NCI-H2029 treated with DMSO at 0.1 percent for 48 hours (cell line): ENCODE measurements around the gene TUBD1.

ENCODE experiments used
- DNase-seq: peaks from one replicate; lab custom pipeline; 2025; lab: John Stamatoyannopoulos, UW

Gene TUBD1

DNA sequence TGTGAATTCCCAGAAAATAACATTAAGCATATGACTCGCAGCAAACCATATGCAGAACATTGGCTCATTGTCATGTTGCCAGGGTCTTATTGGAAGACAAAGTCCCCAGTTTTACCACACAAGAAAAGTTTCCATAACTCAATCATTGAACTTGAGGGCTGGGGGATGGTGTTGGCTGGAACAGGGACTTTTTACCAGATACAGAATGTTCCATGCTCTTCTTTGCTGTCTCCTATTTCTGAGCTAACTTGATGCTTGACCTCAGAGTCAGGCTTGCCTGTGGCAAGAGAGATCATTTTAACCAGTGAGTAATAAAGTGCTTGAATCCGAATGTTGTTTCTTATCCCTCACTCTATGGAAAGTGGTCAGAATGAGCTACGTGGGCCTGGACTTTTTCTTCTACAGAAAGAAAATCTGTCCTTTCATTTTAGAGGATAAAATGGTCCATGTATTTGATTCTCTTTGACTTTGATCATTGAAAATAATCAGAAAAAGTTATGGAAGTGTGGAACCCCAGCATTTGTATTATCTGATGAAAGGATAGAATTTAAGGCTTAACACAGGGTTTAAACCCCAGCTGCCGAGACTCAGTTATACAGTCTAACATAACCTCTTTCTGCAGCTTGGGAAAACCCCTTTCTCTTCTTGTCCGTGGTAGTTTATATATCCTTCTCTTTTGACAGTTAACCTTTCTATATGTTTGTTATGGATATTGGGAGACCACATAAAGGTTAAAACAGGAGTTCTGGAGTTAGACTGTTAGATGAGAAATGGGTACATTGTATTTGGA is 67.0 kb downstream of the TUBD1 start:
- DNase-seq: no peak

DNA sequence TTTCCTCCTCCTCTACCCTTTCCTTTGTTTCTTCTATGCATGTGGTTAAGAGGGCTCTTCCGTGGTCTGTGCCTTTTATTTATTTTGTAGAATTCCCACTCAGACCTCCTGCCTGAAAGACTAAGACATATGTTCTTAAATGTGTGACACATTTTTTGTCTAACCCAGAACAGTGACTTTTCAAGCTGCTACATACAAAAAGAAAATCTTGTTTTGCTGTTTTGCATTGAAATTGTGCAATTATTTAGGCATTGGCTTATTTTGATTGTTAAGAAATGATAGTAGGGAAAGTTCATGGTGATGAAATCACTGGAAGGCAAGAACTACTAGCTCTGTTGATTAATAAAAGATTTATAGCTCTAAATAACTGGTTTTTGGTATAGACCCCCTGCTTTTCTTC is 76.8 kb downstream of the TUBD1 start:
- no peak for DNase-seq

DNA sequence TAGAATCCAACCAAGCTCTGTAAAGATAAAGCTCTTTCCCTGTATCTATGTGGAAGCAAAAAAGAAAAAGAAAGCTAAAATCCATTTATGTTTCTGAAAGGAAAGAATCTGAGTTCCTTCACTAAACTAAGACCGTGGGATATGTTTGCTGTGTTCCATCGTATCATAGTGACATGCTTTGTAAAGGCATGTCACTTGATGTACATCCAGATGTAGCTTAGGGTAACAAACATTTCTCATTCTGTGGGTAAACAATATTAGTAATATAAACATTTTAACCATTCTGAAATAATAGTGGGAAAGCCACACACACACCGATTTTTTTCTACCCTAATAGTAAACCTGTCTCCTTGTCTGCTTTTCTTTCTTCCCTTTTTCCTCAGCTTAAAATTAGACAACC is 78.1 kb downstream of the TUBD1 start:
- DNase-seq: no peak

DNA sequence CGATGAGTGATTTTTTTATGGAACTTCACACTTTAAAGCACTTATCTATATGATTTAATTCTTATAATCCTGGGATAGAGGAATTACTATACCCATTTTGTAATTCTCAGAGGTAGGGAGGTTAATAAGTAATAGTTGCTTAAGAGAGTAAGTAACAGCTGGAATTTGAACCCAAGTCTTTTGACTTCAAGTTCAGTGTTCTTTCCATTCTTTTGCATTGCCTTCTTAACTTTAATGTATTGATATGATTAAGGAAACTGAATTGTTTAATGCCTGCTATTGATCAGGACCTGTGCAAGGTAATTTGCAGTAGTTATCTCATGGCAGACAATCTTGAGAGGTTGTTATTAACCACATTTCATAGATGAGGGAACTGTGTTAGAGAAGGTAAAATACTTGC is 78.5 kb downstream of the TUBD1 start:
- DNase-seq: no peak

DNA sequence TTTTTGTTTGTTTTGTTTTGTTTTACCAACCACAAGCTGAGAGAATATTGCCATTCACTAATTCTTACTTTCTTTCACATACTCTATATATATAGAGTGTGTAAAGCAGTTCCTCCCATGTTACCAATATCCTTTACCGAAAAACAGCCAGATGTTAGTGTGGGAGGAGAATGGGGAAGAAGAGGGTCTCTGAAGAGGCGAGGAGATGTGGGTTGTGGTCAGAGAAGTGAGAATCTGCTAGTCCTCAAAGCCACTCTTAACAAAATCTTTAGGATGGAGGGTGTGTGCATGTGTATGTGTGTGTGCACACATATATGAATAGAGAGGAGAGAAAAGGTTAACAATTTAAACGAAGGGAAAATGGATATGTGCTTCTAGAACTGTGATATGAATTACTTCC is 80.6 kb downstream of the TUBD1 start:
- DNase-seq: no peak

DNA sequence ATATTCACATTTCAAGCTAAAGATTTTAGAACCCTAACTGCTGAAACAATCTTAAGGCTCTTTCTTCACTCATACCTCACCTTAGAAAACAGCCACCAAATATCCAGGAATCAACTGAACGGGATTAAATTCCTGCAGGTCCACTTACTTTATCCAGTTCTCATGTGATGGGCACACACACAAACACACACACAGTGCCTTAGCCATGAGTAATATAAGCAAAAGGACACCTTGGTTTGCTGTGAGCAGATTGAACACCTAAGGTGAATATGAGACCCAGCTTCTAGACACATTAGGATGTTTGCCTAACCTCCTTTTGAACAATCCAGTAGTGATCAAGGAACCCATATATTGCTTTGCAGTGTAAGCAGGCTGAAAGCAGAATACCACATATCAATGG is 81.5 kb downstream of the TUBD1 start:
- no peak for DNase-seq

DNA sequence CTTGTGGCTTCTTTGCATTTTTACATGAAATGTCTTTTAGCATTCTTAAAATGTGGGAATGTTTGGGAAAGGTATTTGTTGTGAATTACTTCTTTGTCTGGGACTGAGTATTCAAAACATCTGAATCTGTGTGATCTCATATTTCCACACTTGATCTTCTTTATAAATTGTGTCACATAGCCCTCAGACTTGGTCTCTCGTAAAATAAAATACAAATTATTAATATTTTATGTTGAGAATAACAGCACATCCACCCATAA is 81.9 kb downstream of the TUBD1 start:
- no peak for DNase-seq
